Panc1 (cell line): ENCODE measurements around the gene FBXW8. TPM values are rescaled to one million over a fixed set of nuclear protein-coding genes. Genes with fewer than 3 reads are reported as not detected.

Source experiments
- ATAC-seq: fragments of 200-7000 bp; cut with Tn5 transposase; 2 replicates; pipeline ENCODE4 v1.9.1; 2020; ENCODE audit warnings: mild to moderate bottlenecking, moderate library complexity
- BruUV-seq: library from RNA; stranded (reverse); fragments of 400-500 nt; replicated peaks from 2 replicates; lab custom pipeline; 2021; lab: Mats Ljungman, UMichigan
- CTCF ChIA-PET: fragments of 300-600 bp; sonication (Branson Sonifier 250); formaldehyde crosslinking; loops from one replicate; lab custom pipeline; 2022; ENCODE audit warnings: antibody characterized with exemption; lab: Charles Lee
- POLR2A ChIA-PET: fragments of 300-600 bp; sonication (Branson Sonifier 250); formaldehyde crosslinking; loops from one replicate; lab custom pipeline; 2022; ENCODE audit warnings: antibody characterized with exemption; lab: Charles Lee
- DNase-seq: peaks from one replicate; pipeline ENCODE4 v3.0.0-alpha.2; 2010; ENCODE audit warnings: low read depth, low spot score
- H3K27ac ChIP-seq: 2 replicates; pipeline ENCODE4 v1.5.1; 2011; ENCODE audit warnings: mild to moderate bottlenecking, low read length, inconsistent platforms
- H3K27me3 ChIP-seq: fragments of 200-500 bp; sonication (Bioruptor generic); 2 replicates; pipeline ENCODE4 v1.6.0; 2014; ENCODE audit warnings: low read length, inconsistent platforms; ENCODE audit not compliant: control insufficient read depth, insufficient read depth
- H3K36me3 ChIP-seq: fragments of 200-500 bp; sonication (Bioruptor generic); 2 replicates; pipeline ENCODE4 v1.5.1; 2014; ENCODE audit warnings: inconsistent platforms, mild to moderate bottlenecking, low read length, moderate library complexity; ENCODE audit not compliant: control insufficient read depth, insufficient read depth
- H3K4me1 ChIP-seq: 2 replicates; pipeline ENCODE4 v1.5.1; 2011; ENCODE audit warnings: inconsistent platforms, mild to moderate bottlenecking, low read length, moderate library complexity; ENCODE audit not compliant: control insufficient read depth, insufficient read depth
- H3K4me3 ChIP-seq, 2 experiments: 2 replicates each; pipeline ENCODE4 v1.5.1; 2011 to 2012; ENCODE audit warnings: low read depth in 2 of 2, low read length in 2 of 2, mild to moderate bottlenecking in 2 of 2, inconsistent platforms in 1 of 2, moderate library complexity in 1 of 2
- H3K9me3 ChIP-seq: fragments of 200-500 bp; sonication (Bioruptor generic); 2 replicates; pipeline ENCODE4 v1.5.1; 2014; ENCODE audit warnings: low read depth, mild to moderate bottlenecking, inconsistent platforms, low read length, moderate library complexity; ENCODE audit not compliant: control insufficient read depth, insufficient read depth
- POLR2AphosphoS5 ChIP-seq: IDR thresholded peaks from 2 replicates; pipeline ENCODE4 v1.6.1; 2012; ENCODE audit warnings: mild to moderate bottlenecking, low read depth, low read length, moderate library complexity
- REST ChIP-seq, 2 experiments: IDR thresholded peaks; 2 replicates each; pipeline ENCODE4 v1.6.1; 2011 to 2012; ENCODE audit warnings: low read depth in 2 of 2, control low read depth in 1 of 2, low read length in 1 of 2, mild to moderate bottlenecking in 1 of 2, moderate library complexity in 1 of 2; ENCODE audit not compliant: insufficient read depth in 1 of 2
- SIN3A ChIP-seq: IDR thresholded peaks from 2 replicates; pipeline ENCODE4 v1.6.1; 2012; ENCODE audit warnings: low read depth, mild to moderate bottlenecking, low read length, moderate library complexity, borderline replicate concordance; ENCODE audit not compliant: insufficient read depth
- TCF7L2 ChIP-seq: IDR thresholded peaks from 2 replicates; pipeline ENCODE4 v1.6.1; 2011; ENCODE audit warnings: mild to moderate bottlenecking, low read depth, low read length, inconsistent platforms
- in situ Hi-C: cut with HindIII; loops from 2 replicates; pipeline ENCODE4 v1.10.0; 2016; ENCODE audit warnings: low sequenced_read_pairs, low pct_unique_long_range_greater_than_20kb
- intact Hi-C: fragments of 100-400 bp; cut with micrococcal nuclease; formaldehyde crosslinking; loops from one replicate; pipeline ENCODE4 v1.10.0; 2022; ENCODE audit not compliant: unreplicated experiment
- total RNA-seq: library from RNA; stranded (reverse); gene quantifications from one replicate; pipeline ENCODE4 v1.2.1, GENCODE V29; 2021; ENCODE audit not compliant: unreplicated experiment
- TF ChIP-seq, protein P1 (sequence below): fragments of 450-650 bp; IDR thresholded peaks from 2 replicates; pipeline ENCODE4 v1.5.1; 2017; ENCODE audit warnings: mild to moderate bottlenecking

Gene FBXW8
- total RNA-seq, 1 experiment from 2014 or later, result 18.0 TPM

DNA sequence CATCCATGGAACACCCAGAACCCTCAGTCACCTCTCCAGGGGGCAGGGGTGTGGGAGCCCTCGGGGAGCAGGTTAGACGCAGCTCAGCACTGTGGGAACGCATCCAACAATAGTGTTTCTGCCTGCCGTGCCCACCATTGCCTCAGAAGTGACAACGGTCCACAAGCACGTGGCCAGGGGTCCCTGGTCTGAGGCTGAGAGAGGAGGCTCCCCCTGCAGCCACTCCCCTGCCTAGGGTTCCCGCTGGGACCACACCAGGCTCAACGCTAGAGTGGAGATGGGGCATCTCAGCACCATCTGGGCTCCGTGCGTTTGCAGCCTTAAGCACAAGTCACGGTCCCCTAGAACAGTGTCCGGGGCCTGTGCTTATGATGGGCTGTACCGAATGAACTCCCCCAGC, 125.8 kb downstream of the FBXW8 start:
- ChIA-PET POLR2A (no interaction called here), CTCF (no interaction called here)
- H3K27ac ChIP-seq, result no peak overlapping the region
- no TSS peak for BruUV-seq
- no peaks in the 10 kb centered on the region for H3K27me3 ChIP-seq
- ATAC-seq (no peak), DNase-seq (no peak)
- in situ Hi-C loops, result no loop called here
- no peak overlapping the region for H3K4me3 ChIP-seq
- no peaks in the 10 kb centered on the region for H3K36me3 ChIP-seq
- intact Hi-C loops, result no loop called here
- H3K9me3 ChIP-seq, result no peaks in the 10 kb centered on the region
- TF ChIP-seq, protein P1, sequence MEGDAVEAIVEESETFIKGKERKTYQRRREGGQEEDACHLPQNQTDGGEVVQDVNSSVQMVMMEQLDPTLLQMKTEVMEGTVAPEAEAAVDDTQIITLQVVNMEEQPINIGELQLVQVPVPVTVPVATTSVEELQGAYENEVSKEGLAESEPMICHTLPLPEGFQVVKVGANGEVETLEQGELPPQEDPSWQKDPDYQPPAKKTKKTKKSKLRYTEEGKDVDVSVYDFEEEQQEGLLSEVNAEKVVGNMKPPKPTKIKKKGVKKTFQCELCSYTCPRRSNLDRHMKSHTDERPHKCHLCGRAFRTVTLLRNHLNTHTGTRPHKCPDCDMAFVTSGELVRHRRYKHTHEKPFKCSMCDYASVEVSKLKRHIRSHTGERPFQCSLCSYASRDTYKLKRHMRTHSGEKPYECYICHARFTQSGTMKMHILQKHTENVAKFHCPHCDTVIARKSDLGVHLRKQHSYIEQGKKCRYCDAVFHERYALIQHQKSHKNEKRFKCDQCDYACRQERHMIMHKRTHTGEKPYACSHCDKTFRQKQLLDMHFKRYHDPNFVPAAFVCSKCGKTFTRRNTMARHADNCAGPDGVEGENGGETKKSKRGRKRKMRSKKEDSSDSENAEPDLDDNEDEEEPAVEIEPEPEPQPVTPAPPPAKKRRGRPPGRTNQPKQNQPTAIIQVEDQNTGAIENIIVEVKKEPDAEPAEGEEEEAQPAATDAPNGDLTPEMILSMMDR, result no peak
- no peak for TF ChIP-seq TCF7L2
- no peak for TF ChIP-seq SIN3A
- no peak for TF ChIP-seq REST (IDR thresholded peaks at IDR 0.05; ENCODE audit: insufficient read depth in 1 of 2, low read depth in 2 of 2, low read length in 1 of 2)
- no peak for TF ChIP-seq POLR2AphosphoS5
- no peaks in the 10 kb centered on the region for H3K4me1 ChIP-seq

GRCh38 chr12:117037289-117038022, 126.7 kb downstream of the FBXW8 start:
- no peak for DNase-seq
- no peak for ATAC-seq
- Histone ChIP-seq H3K27me3 (no peaks in the 10 kb centered on the region), H3K27ac (no peak overlapping the region), H3K4me3 (no peak overlapping the region), H3K4me1 (peaks cover 4% of the 10 kb centered on the region; the same call in 1 of the 2 replicates), H3K9me3 (no peaks in the 10 kb centered on the region), H3K36me3 (no peaks in the 10 kb centered on the region)
- in situ Hi-C loops, result no loop called here
- no TSS peak for BruUV-seq
- intact Hi-C loops, result no loop called here
- POLR2A ChIA-PET, result no interaction called here
- CTCF ChIA-PET, result no interaction called here
- TF ChIP-seq SIN3A, result no peak
- TF ChIP-seq, protein P1, result no peak
- no peak for TF ChIP-seq POLR2AphosphoS5
